ENCODE measurements around the gene ERICH3.
A peak's percentile ranks its signal among the peaks of the same experiment; 100 is the strongest.
"Not testable (repeated sequence)": the region's sequence is repeated elsewhere in the genome, so short reads cannot be mapped to it uniquely, and the experiment has no call there.

ERICH3 gene

DNA sequence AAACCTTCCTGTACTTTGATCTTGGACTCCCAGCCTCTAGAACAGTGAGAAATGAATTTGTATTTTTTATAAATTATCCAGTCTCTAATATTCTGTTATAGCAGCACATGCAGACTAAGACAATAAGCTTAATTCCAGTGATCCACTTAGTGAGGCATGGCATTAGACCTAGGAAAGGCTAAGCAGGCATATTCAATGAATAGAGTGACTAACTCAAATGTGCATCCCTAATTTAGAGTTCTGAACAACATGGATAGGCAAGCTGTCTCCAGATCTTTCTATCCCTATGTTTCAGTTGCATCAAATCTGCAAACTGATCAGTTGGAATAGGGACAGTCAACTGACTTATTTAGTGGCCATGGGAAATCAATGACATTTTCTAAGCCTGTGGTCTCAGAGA lies 4.3 kb upstream of the ERICH3 start:
- DNase-seq = no peak
- ATAC-seq = no peak

DNA sequence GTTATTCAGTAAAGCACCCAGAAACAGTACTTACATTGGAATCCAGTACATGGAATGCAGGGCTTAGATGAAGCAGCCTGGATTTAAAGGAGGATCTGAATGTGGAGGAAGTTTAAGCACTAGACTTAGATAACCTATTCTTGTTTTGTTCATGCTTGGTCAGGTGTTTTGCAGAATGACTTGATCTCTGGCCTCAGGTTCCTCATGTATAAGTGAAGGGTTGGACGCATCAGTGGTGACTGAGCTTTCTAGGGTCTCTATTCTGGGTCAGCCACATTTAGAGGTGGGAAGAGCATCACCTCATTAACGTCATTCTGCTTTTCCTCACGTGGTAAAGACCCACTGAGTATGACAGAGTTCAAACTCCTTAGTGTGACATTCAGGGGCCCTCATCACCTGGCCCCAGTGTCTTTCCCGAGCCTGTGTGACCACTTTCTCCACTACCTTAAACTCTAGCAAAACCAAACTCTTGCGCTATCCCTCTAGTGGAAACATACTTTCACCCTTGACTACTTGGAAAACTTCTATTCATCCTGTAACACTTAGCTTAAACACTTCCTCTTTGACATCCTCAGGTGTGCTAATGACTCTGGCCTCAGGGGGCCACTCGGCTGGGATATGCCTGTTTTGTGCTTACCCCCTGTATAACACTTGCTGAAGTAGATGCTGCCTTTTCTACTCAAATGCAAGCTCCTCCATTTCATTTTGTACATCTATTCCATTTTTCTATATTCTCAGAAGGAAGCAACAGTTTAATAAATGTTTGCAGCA lies 871 bp upstream of the ERICH3 start:
- DNase-seq (no peak), ATAC-seq (no peak)

DNA sequence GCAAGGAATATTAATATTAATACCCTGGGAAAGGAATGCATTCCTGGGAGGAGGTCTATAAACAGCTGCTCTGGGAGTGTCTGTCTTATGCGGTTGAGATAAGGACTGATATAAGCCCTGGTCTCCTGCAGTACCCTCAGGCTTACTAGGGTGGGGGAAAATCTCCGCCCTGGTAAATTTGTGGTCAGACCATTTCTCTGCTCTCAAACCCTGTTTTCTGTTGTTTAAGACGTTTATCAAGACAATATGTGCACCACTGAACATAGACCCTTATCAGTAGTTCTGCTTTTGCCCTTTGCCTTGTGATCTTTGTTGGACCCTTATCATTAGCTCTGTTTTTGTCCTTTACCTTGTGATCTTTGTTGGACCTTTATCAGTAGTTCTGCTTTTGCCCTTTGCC lies 2.7 kb downstream of the ERICH3 start:
- not testable (repeated sequence) for ATAC-seq, DNase-seq

DNA sequence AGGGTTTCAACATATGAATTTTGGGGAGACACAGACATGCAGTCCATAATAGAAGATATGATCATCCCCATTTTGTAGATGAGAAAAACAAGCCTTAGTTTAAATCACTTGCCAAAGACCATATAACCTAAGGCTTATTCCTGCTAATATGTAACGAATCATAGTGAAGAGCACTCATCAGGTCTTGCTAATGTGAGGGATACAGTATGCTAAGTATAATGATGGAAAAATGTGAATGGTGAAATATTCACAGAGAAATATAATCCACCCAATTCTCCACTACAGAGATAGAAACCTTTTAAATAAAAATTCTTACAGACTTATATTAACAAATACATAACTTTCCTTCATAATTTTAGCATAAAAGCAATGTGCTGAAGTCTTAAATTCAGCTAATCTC lies 18.9 kb downstream of the ERICH3 start:
- ATAC-seq (no peak), DNase-seq (no peak)

DNA sequence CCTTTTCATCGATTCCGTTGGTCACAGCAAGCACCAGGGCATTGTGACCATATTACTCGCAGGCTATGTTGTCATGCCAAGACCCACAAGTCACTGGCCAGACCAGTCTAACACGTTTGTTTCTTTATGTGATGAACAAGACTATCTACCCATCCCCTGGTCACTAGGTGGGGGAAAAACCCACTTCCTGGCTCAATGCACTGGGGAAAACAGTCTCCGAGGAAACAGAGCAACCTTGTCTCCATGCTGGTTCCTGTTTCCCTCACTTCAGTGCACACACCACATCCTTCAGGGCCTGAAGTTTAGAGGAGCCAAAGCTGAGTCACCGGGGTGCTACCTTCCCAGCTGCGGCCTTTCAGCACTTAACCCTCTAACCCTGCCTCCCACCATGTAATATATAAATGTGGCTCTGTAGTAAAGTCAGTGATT lies 20.9 kb downstream of the ERICH3 start:
- DNase-seq = no peak
- peak; percentile 69 for ATAC-seq

DNA sequence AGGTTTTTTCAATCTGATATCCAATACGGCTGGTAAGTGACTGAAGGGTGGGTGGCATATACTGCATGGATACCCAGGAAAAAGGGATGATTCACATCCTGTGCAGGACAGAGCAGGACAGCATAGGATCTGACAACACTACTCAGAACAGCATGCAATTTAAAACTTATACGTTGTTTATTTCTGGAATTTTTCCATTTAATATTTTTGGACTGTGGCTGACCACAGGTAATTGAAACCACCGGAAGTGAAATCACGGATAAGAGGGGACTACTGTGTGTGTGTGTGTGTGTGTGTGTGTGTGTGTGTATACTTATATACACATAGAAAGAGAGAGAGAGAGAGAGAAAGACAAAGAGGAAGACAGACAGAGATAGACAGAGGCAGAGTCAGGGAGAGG lies 23.0 kb downstream of the ERICH3 start:
- no peak for DNase-seq
- ATAC-seq = no peak

DNA sequence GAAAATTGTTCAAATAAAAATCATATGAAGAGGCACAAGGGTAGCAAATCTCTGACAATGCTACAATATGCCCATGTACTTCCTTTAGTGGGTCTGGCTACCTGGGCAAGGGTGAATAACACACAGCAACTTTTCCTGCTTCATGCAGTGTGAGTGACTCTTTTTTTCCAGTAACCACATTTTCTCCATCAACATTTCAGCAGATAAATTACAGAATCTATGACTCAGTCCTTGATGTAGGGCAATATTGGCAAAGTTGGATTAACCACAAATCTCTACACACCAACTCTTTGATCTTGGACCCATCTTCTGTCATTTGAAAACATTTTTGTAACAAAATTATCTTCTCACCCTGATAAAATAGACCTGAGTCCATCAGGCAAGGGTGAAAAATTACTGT lies 31.7 kb downstream of the ERICH3 start:
- no peak for DNase-seq
- ATAC-seq = no peak

DNA sequence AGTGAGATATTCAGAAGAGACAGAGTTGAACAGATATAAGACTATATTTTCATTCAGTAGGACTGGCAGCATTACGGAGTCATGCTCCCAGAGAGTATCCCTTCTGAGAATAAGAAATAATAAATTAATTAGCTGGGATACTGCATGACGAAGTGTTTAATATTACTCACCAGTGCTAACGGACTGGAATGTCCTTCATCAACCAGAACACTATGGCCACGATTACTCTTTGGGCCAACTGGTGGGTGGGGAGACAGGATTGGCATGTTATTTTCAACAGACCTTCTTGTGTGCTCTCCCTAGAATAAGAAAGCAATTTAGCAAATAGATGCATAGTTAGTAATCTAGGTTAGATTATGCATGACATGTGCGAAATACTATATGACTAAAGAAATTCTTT lies 32.4 kb downstream of the ERICH3 start:
- DNase-seq (no peak), ATAC-seq (no peak)

DNA sequence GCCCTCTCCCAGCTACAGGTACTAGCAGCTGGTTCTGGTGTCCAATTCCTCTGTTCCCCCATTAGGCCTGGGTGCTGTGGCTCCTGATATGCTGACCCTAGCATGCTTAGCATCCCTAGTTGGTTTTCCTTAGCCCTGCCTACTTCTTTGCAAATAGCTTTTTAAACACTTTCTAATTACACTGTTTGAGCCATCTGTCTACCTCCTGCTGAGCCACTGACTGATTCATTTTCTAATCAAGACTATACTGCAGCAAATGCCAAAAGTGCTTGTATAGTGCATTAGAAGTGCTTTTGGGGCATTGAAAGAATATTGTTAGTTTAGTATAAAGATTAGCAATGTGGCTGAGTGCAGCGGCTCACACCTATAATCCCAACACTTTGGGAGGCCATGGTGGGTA lies 36.3 kb downstream of the ERICH3 start:
- ATAC-seq = no peak
- no peak for DNase-seq

DNA sequence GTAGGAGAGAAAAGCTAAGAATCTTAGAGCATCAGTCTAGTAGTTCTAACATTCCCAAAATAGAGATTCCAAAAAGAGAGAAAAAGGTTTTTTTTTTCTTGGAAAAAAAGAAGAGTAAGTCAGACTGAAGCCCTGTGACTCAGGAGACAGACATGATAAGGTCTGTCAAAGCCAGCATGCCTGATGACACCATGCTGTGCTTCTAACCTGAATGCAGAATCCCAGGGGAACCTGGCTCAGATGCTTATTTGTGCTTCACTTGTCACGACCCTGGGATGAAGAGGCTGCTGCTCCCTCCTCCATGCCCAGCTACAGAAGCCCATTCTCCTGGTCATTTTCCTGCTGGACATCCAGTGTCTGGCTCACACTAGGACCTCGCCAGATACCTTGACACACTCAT lies 44.3 kb downstream of the ERICH3 start:
- no peak for ATAC-seq
- DNase-seq = no peak

DNA sequence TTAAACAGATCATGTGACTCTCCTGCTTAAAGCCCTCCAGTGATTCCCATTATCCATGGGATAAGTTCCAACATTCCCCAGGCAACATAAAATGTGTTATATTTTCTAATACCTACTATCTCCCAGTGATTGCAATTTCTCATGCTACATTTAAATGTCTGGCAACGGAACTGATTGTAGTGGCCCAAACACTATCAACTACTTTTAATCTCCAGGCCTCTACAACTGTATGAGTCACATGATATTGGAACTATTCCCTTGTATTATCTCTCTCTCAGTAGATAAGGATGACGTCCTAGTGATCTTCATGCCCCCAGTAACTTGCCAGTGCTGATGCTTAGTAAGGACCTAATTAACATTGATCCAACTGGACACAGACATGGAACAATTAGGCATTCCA lies 49.9 kb downstream of the ERICH3 start:
- ATAC-seq (no peak), DNase-seq (no peak)

DNA sequence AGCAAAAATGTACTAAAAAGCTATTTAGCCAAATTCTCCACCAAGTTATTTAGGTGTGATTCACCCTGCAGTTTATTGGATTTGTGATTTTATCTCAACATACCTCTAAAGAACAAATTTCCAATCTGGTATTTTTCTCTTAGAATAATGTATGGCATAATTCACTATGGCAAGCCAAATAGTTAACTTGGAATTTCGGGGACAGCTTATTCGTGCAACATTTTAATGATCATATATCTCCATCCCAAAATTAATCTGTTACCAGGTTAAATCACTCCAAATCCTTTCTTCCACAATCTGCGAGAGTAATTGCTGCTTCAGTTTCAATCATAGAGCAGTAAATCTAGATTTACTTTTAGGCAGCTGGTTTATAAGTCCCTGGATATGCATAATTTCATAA lies 53.4 kb downstream of the ERICH3 start:
- ATAC-seq (no peak), DNase-seq (no peak)

DNA sequence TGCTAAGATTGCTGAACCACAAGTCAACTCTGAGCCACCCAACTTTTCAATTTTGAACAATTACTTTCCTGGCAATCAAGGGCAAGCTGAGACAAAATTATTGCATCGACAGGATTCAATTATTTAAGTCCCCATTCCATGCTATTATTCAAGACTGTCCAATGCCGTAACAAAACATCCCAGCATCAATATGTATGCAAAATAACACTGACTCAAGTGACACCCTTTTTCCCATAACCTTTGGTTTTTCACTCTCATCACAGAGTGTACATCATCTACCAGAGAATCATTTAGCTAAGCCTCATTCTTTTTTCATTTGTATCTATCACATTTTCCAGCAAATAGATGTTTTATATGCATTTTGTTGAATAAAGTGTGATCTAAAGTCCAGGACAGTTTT lies 54.6 kb downstream of the ERICH3 start:
- ATAC-seq (no peak), DNase-seq (no peak)

DNA sequence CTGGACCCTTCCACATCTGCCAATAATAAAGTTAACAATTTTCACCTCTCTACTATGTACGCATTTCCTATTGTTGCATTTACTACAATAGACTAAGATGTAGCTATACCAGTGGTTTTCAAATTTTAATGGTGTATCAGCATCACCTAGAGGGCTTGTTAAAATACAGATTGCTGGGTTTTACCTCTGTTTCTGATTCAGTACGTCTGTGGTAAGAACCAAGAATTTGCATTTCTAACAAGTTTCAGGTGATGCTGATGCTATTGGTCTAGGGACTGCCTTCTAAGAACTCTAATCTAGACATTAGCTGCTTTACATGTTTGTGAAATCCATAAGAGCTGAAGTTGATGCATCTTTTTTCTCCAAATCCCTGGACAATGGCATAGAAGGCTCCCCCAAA lies 59.7 kb downstream of the ERICH3 start:
- ATAC-seq = no peak

DNA sequence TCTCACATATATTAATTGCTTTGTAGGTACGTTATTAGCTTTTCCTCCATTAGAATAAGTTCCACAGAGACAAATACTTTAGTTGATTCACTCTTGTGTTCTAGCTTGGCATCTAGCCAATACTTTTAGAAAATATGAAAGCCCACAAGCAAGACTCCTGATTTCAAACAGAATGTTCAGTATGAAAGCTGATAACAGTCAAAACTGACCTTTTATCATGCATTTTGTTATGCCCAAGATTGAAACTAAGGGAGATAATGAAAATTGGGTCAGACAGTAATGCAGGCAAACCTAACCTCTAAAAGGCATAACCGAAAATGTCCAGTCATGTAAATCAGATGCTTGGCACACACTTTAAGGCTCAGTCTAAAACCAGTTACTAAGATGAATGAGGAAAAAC lies 61.7 kb downstream of the ERICH3 start:
- DNase-seq (no peak), ATAC-seq (no peak)

More for the DNA sequence above, 59.7 kb downstream of the ERICH3 start:
- no peak for DNase-seq

DNA sequence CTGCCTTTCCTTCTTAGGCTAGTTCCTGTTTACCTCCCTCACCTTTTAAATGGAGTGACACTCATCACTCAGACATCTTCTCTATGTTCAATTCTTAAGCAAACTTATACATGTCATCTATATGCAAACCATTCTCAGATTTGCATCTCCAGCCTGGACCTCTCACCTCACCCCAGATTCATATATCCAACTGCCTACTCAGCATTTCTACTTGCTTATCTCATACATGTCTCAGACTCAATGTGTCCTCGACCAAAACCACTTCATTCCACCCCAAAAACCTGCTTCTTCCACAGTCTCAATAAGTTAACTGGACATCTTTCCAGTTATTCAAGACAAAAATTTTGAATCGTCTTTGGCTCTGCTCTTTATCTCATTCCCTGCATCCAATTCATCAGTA lies 62.6 kb downstream of the ERICH3 start:
- ATAC-seq (no peak), DNase-seq (no peak)

DNA sequence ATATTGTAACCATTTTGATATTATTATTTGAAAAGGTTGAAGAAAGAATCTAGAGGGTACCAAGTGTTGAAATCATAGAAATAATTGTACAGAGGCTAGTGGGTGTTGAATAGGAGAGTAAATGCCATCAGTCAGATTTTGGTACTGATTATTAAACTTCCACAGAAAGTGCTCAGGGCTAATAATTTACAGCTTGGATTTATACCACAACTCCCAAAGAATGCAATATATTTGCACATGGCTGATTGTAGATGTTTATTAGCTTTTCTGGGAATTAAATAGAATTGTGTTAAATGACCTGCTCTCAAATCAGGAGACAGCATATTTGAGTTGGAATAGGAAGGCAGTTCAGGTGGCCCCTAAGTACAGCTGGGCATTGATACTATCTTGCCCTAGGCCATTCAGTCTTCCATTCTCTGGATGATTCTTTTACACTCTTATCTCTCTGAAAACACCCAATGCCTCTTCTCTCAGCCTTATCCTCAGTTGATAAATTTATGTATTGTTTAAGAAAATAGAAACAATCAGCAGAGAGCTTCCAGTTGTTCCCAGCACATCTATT lies 63.7 kb downstream of the ERICH3 start:
- DNase-seq (no peak), ATAC-seq (no peak)

DNA sequence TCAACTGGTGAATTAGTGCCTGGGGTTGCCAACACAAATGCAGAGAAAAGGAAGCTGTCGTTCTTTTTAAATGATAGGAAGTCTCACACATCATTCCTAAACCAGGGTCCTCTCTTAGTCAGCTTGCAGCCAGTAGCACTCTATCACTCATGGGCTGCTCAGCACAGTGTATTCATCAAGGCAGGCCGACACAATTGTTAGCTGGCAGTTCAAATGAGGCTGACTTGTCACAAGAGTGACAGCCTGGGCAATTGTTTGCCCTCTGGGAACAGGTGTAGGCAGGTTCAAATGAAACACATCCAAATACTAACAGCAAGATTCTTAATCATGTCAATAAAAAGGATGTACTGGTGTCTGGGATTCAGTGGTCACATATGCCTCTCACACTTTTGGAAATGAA lies 76.9 kb downstream of the ERICH3 start:
- DNase-seq (no peak), ATAC-seq (no peak)

DNA sequence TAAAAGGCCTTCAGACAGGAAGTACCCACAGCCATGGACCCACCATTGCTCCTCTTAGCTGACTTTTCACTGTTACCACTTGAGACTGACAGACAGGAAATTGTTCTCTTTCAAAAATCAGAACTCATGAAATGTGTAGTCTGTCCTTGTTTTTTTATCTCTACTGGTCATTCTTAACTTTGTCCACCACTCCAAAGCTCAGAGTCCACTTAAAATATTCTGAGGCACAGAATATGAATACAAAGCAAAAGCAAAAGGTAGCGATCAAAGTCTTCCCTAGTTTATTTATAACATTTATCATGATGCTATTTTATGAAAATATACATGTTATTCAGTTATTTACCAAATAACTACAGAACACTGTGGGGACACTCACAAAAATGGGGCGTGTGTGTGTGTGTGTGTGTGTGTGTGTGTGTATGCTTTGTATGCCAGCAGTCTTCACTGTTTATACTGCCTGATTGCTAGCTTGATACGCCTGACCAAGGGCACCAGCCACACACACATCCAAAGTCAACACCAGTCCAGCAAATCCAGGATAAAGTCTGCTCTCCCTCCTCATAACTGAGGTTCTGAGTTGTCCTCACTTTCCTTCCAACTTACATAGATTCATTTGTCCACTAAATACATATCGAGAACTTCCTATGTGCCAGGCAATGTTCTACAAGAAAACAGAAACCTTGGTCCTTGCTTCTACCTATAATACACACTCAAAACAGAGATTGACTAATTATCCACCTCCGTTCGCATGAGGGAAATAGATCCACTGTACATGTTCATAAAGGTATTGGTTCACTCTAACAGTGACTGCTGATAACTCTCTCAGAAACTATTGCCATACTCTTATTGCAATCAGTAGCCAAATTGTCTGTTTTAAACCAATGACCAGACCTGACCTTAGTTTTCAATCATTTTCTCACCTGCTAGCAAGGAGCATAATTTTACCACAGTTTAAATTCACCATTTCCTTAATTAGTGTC lies 79.4 kb downstream of the ERICH3 start:
- ATAC-seq (no peak), DNase-seq (no peak)

DNA sequence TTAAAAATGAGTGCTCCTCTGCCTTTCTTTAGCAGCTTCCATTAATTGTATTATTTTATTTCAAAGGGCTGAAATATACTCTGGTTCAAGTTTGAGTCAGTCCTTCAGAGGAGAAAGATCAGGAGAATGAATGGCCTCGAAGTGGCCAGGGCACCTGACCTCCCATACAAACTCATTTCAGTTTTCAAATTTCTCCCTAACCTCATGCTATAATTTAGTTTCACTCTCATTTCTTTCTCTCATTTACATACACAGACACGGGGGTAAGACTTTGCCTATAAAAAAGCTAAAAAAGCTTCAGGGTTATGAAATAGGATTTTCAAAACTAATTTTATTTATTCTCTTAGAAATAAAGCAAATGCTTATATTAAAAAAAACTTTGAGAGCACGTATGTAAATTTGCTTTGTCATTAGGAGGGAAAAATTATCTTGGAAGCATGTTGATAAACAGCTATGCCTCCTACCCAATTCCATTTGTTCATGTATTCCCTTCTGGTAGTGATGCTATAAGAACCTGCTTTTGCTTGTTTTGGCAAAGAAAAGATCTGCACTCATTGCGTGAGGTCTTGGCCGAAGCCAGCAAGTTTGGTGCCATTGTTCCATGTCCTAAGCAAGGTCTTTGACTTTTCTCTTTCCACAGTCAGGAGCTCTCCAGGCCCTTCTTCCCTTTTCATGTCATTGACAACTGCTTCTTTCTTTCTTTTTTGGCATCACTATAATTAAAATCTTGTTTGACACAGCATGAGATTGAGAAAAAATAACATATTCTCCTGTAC lies 80.8 kb downstream of the ERICH3 start:
- DNase-seq (no peak), ATAC-seq (no peak)

DNA sequence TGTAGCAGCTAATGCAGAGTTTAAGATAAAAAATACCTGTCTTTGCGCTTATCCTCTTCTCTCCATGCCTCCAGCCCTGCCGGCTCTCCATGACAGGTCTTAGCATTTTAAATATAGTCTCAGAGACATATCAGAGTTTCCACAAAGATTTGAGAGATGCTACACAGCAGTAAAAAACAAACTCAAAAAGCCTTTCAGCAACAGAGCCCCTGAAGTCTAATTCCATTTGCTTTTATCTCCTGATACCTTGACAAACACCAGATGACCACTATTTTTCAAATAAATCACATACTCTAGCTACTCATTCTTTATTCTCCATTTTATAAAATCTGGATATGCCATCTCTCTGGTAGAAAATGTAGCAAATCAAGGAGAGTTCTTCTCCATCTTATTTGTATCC lies 81.6 kb downstream of the ERICH3 start:
- DNase-seq (no peak), ATAC-seq (no peak)

DNA sequence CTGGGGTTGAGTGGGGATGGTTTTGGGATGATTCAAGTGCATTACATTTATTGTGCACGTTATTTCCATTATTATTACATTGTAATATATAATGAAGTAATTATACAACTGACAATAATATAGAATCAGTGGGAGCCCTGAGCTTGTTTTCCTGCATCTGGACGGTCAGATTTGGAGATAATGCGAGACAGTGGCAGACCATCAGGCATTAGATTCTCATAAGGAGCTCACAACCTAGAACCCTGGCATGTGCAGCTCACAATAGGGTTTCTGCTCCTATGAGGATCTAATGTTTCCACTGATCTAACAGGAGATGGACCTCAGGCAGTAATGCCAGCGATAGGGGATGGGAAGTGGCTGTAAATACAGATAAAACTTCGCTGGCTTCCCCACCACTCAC lies 83.3 kb downstream of the ERICH3 start:
- no peak for DNase-seq
- no peak for ATAC-seq

All from stimulated activated naive CD8-positive, alpha-beta T cell treated with anti-CD3 and anti-CD28 coated beads, Interleukin-15, Interleukin-2, amounts not matched to agents 100 U/mL and 50 U/mL, for 24 hours (primary cell).